Activated CD8-positive, alpha-beta memory T cell treated with anti-CD3 and anti-CD28 coated beads for 36 hours (primary cell): ENCODE results near the gene TM4SF20. TPM values are rescaled to one million over a fixed set of nuclear protein-coding genes. Genes with fewer than 3 reads are reported as not detected.

Source experiments
- CTCF ChIA-PET: fragments of 350-600 bp; sonication (Branson Sonifier 250); formaldehyde crosslinking; loops from one replicate; lab custom pipeline; 2021; ENCODE audit warnings: antibody characterized with exemption; lab: Charles Lee
- POLR2A ChIA-PET: fragments of 350-600 bp; sonication (Branson Sonifier 250); formaldehyde crosslinking; loops from one replicate; lab custom pipeline; 2021; ENCODE audit warnings: antibody characterized with exemption; lab: Charles Lee
- total RNA-seq, 2 experiments: library from RNA; stranded (reverse); gene quantifications; one replicate each; pipeline ENCODE4 v1.2.3, GENCODE V29; 2021

Gene TM4SF20
- total RNA-seq, 2 experiments from 2014 or later = not detected

- CTCF ChIA-PET = no interaction called here
- POLR2A ChIA-PET = no interaction called here
These were observed 40.0 kb downstream of the TM4SF20 start for GRCh38 chr2:227339098-227339599.

GRCh38 chr2:227337442-227337841, 41.7 kb downstream of the TM4SF20 start:
- CTCF ChIA-PET = no interaction called here
- POLR2A ChIA-PET = no interaction called here

GRCh38 chr2:227335713-227336112, 43.4 kb downstream of the TM4SF20 start:
- CTCF ChIA-PET = no interaction called here

GRCh38 chr2:227326783-227327182, 52.3 kb downstream of the TM4SF20 start:
- POLR2A ChIA-PET = no interaction called here

More at GRCh38 chr2:227335713-227336112, 43.4 kb downstream of the TM4SF20 start:
- POLR2A ChIA-PET = no interaction called here

GRCh38 chr2:227325839-227326195, 53.3 kb downstream of the TM4SF20 start:
- CTCF ChIA-PET = interaction anchor here (1.2 to 1.6 kb wide), 2 partner anchors 49 to 85 kb away, joined by 3 to 4 read pairs; no protein-coding TSS in a partner anchor
- POLR2A ChIA-PET = no interaction called here

More at GRCh38 chr2:227326783-227327182, 52.3 kb downstream of the TM4SF20 start:
- CTCF ChIA-PET = interaction anchor here (1.6 kb wide), 1 partner anchor 84 kb away, joined by 3 read pairs; no protein-coding TSS in a partner anchor

GRCh38 chr2:227324995-227325838, 53.9 kb downstream of the TM4SF20 start, which contains the start of gene MFF:
MFF (plus strand) TSS chr2:227325251; CDS start chr2:227330666, 5,415 bp downstream.
- CTCF ChIA-PET = interaction anchor here (0.6 to 1.6 kb wide), 3 partner anchors 50 to 448 kb away, joined by 3 to 4 read pairs (median 4); no protein-coding TSS in a partner anchor

GRCh38 chr2:227324642-227324994, 54.5 kb downstream of the TM4SF20 start:
- ChIA-PET POLR2A (no interaction called here), CTCF (interaction anchor here (0.6 kb wide), 1 partner anchor 448 kb away, joined by 4 read pairs; no protein-coding TSS in a partner anchor)

More at GRCh38 chr2:227324995-227325838, 53.9 kb downstream of the TM4SF20 start, which contains the start of gene MFF:
- POLR2A ChIA-PET = no interaction called here

- ChIA-PET CTCF (no interaction called here), POLR2A (no interaction called here)
These were observed 55.3 kb downstream of the TM4SF20 start for GRCh38 chr2:227323818-227324217.

GRCh38 chr2:227322530-227323205, 56.4 kb downstream of the TM4SF20 start:
- CTCF ChIA-PET = no interaction called here
- POLR2A ChIA-PET = no interaction called here

GRCh38 chr2:227320305-227321094, 58.6 kb downstream of the TM4SF20 start:
- ChIA-PET POLR2A (no interaction called here), CTCF (no interaction called here)

- CTCF ChIA-PET = no interaction called here
- POLR2A ChIA-PET = no interaction called here
These were observed 61.3 kb downstream of the TM4SF20 start for GRCh38 chr2:227317834-227318233.

- CTCF ChIA-PET = no interaction called here
These were observed 65.8 kb downstream of the TM4SF20 start for GRCh38 chr2:227313310-227313709.

GRCh38 chr2:227312579-227312978, 66.5 kb downstream of the TM4SF20 start:
- CTCF ChIA-PET = no interaction called here
- POLR2A ChIA-PET = no interaction called here

More at GRCh38 chr2:227313310-227313709, 65.8 kb downstream of the TM4SF20 start:
- POLR2A ChIA-PET = no interaction called here

Other genes with a start within 250 kb of the TM4SF20 start
- gene COL4A4, start 215.1 kb downstream of the TM4SF20 start, total RNA-seq = not detected
- gene COL4A3, start 214.7 kb downstream of the TM4SF20 start, total RNA-seq = not detected
- gene MFF, start 54.1 kb downstream of the TM4SF20 start, total RNA-seq = 10 to 100 TPM; 68.8 to 69.5 TPM
- gene SCYGR1, start 8.6 kb upstream of the TM4SF20 start, total RNA-seq = not detected
- 100 to 1,000 TPM; 142 to 148 TPM for gene AGFG1, start 92.8 kb upstream of the TM4SF20 start, total RNA-seq
- gene SCYGR2, start 219.6 kb upstream of the TM4SF20 start, total RNA-seq = not detected
- not detected for gene SCYGR3, start 235.5 kb upstream of the TM4SF20 start, total RNA-seq
- not detected for gene SCYGR4, start 238.2 kb upstream of the TM4SF20 start, total RNA-seq